C1 segment of cervical spinal cord (tissue), 14 donors: Measurements from ENCODE around the gene PHACTR1.

Source experiments
- DNase-seq, 14 donors: peaks; one replicate each; lab custom pipeline; 2025; lab: John Stamatoyannopoulos, UW

Gene PHACTR1

GRCh38 chr6:13189710-13190109 is 473.1 kb downstream of the PHACTR1 start:
- DNase-seq, result no peak

GRCh38 chr6:13190376-13190775 is 473.8 kb downstream of the PHACTR1 start:
- DNase-seq, result no peak

GRCh38 chr6:13191461-13191860 is 474.9 kb downstream of the PHACTR1 start:
- no peak for DNase-seq

- peak in 10 of 14 donors; percentile 5 to 36 (median 16) for DNase-seq
Measured at GRCh38 chr6:13194852-13195251, 478.3 kb downstream of the PHACTR1 start.

- DNase-seq, result no peak
Measured at GRCh38 chr6:13195803-13196202, 479.2 kb downstream of the PHACTR1 start.

- DNase-seq, result no peak
Measured at GRCh38 chr6:13198168-13198567, 481.6 kb downstream of the PHACTR1 start.

GRCh38 chr6:13201336-13201735 is 484.8 kb downstream of the PHACTR1 start:
- DNase-seq, result no peak

GRCh38 chr6:13203145-13203544 is 486.6 kb downstream of the PHACTR1 start:
- DNase-seq, result no peak

GRCh38 chr6:13205106-13205505 is 488.5 kb downstream of the PHACTR1 start:
- DNase-seq, result no peak

- DNase-seq, result no peak
Measured at GRCh38 chr6:13212096-13212495, 495.5 kb downstream of the PHACTR1 start.

- no peak for DNase-seq
Measured at GRCh38 chr6:13212538-13212937, 496.0 kb downstream of the PHACTR1 start.

GRCh38 chr6:13215390-13215789 is 498.8 kb downstream of the PHACTR1 start:
- DNase-seq, result no peak

GRCh38 chr6:13216236-13217014 is 499.9 kb downstream of the PHACTR1 start:
- DNase-seq, result no peak

GRCh38 chr6:13217206-13217905 is 500.8 kb downstream of the PHACTR1 start:
- no peak for DNase-seq

GRCh38 chr6:13220266-13220665 is 503.7 kb downstream of the PHACTR1 start:
- DNase-seq, result no peak

- no peak for DNase-seq
Measured at GRCh38 chr6:13222048-13222447, 505.5 kb downstream of the PHACTR1 start.

GRCh38 chr6:13226071-13226470 is 509.5 kb downstream of the PHACTR1 start:
- no peak for DNase-seq

GRCh38 chr6:13228264-13229204 is 512.0 kb downstream of the PHACTR1 start:
- DNase-seq, result no peak

- DNase-seq, result no peak
Measured at GRCh38 chr6:13229205-13230085, 512.9 kb downstream of the PHACTR1 start.

GRCh38 chr6:13233106-13233505 is 516.5 kb downstream of the PHACTR1 start:
- DNase-seq, result no peak

- no peak for DNase-seq
Measured at GRCh38 chr6:13234130-13234529, 517.6 kb downstream of the PHACTR1 start.
